ENCODE measurements around the gene SMC6. TPM values are rescaled to one million over a fixed set of nuclear protein-coding genes. Genes with fewer than 3 reads are reported as not detected.
A peak's percentile ranks its signal among the peaks of the same experiment; 100 is the strongest.

The SMC6 gene, protein sequence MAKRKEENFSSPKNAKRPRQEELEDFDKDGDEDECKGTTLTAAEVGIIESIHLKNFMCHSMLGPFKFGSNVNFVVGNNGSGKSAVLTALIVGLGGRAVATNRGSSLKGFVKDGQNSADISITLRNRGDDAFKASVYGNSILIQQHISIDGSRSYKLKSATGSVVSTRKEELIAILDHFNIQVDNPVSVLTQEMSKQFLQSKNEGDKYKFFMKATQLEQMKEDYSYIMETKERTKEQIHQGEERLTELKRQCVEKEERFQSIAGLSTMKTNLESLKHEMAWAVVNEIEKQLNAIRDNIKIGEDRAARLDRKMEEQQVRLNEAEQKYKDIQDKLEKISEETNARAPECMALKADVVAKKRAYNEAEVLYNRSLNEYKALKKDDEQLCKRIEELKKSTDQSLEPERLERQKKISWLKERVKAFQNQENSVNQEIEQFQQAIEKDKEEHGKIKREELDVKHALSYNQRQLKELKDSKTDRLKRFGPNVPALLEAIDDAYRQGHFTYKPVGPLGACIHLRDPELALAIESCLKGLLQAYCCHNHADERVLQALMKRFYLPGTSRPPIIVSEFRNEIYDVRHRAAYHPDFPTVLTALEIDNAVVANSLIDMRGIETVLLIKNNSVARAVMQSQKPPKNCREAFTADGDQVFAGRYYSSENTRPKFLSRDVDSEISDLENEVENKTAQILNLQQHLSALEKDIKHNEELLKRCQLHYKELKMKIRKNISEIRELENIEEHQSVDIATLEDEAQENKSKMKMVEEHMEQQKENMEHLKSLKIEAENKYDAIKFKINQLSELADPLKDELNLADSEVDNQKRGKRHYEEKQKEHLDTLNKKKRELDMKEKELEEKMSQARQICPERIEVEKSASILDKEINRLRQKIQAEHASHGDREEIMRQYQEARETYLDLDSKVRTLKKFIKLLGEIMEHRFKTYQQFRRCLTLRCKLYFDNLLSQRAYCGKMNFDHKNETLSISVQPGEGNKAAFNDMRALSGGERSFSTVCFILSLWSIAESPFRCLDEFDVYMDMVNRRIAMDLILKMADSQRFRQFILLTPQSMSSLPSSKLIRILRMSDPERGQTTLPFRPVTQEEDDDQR
- 10 to 100 TPM in 2 of 4 donors, 1 to 10 TPM in 2; 8.8 to 22.6 (median 10.5) TPM for polyA plus RNA-seq
- long read RNA-seq, donor 1: 0 reads
- long read RNA-seq, donor 2, full-length matches to known transcripts: 1 of 1 reads
- long read RNA-seq, donor 2, partial matches to known transcripts: 0 of 1 reads
- long read RNA-seq, donor 2, other reads (novel, unspliced or antisense): 0 of 1 reads
- long read RNA-seq, donor 3, partial matches to known transcripts: 0 of 1 reads
- long read RNA-seq, donor 3, other reads (novel, unspliced or antisense): 0 of 1 reads
- long read RNA-seq, donor 4: 0 reads
- long read RNA-seq, donor 5: 0 reads
- long read RNA-seq, donor 6: 0 reads
- long read RNA-seq, donor 7: 0 reads
- long read RNA-seq, donor 8: 0 reads
- long read RNA-seq, donor 9: 0 reads
- long read RNA-seq, donor 10: 0 reads

DNA sequence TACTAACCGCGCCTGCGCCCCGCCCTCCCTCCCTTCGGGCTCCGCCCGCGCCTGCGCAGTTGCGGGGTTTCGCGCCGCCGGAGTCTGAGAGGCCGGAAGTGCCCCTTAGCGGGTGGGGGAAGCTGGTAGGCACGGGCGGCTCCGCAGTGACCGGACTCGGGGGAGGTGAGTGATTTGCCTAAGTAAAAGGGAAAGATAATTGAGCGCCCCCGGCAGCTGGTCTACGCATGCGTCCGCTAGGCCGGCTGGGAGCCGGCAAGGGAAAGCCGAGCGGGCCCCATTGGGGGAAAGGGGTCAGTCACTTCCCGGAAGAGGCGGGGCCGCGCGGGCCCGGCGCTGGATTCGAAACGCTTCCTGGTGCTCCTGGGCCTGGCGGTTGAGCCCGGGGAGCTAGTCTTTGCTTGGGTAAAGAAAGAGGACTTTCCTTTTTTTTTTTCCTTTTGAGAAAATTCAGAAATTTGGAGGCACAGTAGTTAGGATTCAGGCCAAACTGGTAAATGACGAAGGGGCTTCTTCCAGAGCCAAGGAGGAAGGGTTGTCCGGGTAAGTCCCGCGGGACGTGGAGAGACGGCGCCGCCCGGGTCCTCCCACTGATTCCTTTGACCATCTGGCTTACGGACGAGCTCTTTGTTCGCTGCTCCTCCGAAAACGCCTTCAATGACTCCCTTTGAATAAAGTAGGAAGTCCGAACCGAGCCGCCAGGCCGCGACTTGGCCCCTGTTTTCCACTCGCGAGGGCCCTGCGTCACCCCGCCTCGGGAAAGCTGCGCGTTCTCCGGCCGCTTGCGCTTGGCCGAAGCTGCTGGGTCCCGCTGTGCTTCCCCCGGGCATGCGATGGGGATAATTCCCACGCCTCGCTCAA lies at the start of gene SMC6, which contains the start of gene GEN1:
SMC6 (minus strand) TSS at position 8 of the 861 bp plus-strand sequence. CDS start 7,864 bp downstream, outside the sequence.
GEN1 (plus strand) TSS at position 336 of the 861 bp plus-strand sequence. CDS start 5,806 bp downstream, outside the sequence.
- no peaks in the 10 kb centered on the region for H3K9me3 ChIP-seq (ENCODE audit: control insufficient read depth in 2 of 2, insufficient read depth in 1 of 2, low read depth in 1 of 2, low read length in 1 of 2)
- H3K27me3 ChIP-seq (ENCODE audit: control insufficient read depth in 3 of 3, insufficient read depth in 3 of 3, low read length in 3 of 3): no peaks in the 10 kb centered on the region
- H3K4me1 ChIP-seq (ENCODE audit: control insufficient read depth in 3 of 3, insufficient read depth in 2 of 3, low read depth in 1 of 3, low read length in 2 of 3): peaks cover 0 to 10% (median 0%) of the 10 kb centered on the region in 3 donors
- peak within 1 kb of the TSS; percentile 84 to 99 (median 96) for H3K4me3 ChIP-seq (ENCODE audit: low read depth in 1 of 3, low read length in 3 of 3)
- 0 to 1% (median 0%) methylated on average over 66 to 76 of the region's 76 CpGs for WGBS, 3 donors
- peak; percentile 89 to 96 for DNase-seq
- peak within 1 kb of the TSS; percentile 79 to 100 (median 99) for H3K27ac ChIP-seq (ENCODE audit: low read depth in 1 of 3, low read length in 2 of 3)
- H3K36me3 ChIP-seq (ENCODE audit: control insufficient read depth in 3 of 3, insufficient read depth in 2 of 3, low read depth in 1 of 3, low read length in 3 of 3): no peaks in the 10 kb centered on the region
- no peak for FAIRE-seq

DNA sequence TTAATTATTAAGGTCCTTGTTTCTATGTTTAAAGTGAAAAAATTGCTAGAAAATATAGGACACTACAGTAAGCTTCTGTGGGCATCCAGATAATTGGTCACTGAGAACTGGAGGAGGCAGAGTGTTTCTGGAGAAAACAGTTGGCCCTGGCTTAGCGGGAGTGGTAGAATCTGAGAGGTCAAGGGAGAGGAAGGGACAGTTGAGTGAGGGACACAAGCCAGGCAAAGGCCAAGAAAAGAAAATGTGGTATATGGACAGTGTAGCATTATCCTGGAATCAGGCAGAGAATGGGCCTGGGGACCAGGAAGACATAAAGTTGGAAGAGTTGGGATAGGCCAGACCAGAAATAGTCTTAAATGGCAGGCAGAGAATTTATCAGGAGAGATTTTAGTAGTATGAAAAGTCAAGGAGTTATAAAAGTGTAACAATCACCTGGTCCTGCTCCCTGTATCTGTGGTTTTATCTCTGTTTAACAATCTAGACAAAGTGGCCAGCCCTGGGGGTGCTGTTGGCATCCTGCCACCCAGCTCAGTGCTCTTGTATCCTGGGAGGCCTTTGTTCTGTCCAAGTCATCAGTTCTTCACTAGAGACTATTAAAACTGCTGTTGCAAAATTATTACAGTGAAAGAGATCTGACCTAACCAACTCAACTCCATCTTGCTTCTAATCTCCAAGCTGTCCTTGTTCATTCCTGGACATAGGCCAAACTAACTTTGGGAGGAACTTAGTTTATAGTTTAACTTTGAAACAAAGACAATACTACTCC lies 47.3 kb upstream of the SMC6 start:
- no peak overlapping the region for H3K27ac ChIP-seq (ENCODE audit: low read depth in 1 of 3, low read length in 2 of 3)
- no peaks in the 10 kb centered on the region for H3K9me3 ChIP-seq (ENCODE audit: control insufficient read depth in 2 of 2, insufficient read depth in 1 of 2, low read depth in 1 of 2, low read length in 1 of 2)
- peak in 1 of 2 donors; percentile 29 for DNase-seq
- no peaks in the 10 kb centered on the region for H3K36me3 ChIP-seq (ENCODE audit: control insufficient read depth in 3 of 3, insufficient read depth in 2 of 3, low read depth in 1 of 3, low read length in 3 of 3)
- H3K27me3 ChIP-seq (ENCODE audit: control insufficient read depth in 3 of 3, insufficient read depth in 3 of 3, low read length in 3 of 3): peaks cover 0 to 7% (median 0%) of the 10 kb centered on the region in 3 donors
- FAIRE-seq: no peak
- H3K4me3 ChIP-seq (ENCODE audit: low read depth in 1 of 3, low read length in 3 of 3): no peak overlapping the region
- 96 to 100% (median 100%) methylated on average over 1 of the region's 1 CpG for WGBS, 3 donors
- H3K4me1 ChIP-seq (ENCODE audit: control insufficient read depth in 3 of 3, insufficient read depth in 2 of 3, low read depth in 1 of 3, low read length in 2 of 3): no peaks in the 10 kb centered on the region

DNA sequence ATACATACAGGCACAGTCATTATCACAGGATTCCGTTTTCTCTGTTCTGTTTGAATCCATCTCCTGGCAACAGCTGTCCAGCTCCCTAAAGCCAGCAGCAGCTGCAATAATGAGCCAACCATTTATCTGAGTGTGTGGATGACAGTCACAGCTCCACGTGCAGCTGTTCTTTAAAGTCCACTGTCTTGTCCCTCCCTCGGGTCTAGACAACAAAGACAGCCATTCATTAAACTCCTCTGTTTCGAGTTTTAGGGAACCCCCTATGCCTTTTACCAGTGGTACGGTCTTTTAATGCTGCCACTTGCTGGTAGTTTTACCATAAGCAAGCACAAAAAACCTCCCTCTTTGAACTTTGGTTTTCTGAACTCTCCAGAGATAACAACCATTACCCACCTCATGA lies 46.6 kb upstream of the SMC6 start:
- Histone ChIP-seq H3K27me3 (ENCODE audit: control insufficient read depth in 3 of 3, insufficient read depth in 3 of 3, low read length in 3 of 3) (peaks cover 0 to 7% (median 0%) of the 10 kb centered on the region in 3 donors), H3K27ac (ENCODE audit: low read depth in 1 of 3, low read length in 2 of 3) (no peak overlapping the region), H3K36me3 (ENCODE audit: control insufficient read depth in 3 of 3, insufficient read depth in 2 of 3, low read depth in 1 of 3, low read length in 3 of 3) (no peaks in the 10 kb centered on the region), H3K9me3 (ENCODE audit: control insufficient read depth in 2 of 2, insufficient read depth in 1 of 2, low read depth in 1 of 2, low read length in 1 of 2) (no peaks in the 10 kb centered on the region), H3K4me1 (ENCODE audit: control insufficient read depth in 3 of 3, insufficient read depth in 2 of 3, low read depth in 1 of 3, low read length in 2 of 3) (no peaks in the 10 kb centered on the region), H3K4me3 (ENCODE audit: low read depth in 1 of 3, low read length in 3 of 3) (no peak overlapping the region)
- WGBS, 3 donors: 46 to 60% (median 50%) methylated on average over 5 of the region's 5 CpGs
- DNase-seq (peak in 1 of 2 donors; percentile 12), FAIRE-seq (no peak)

DNA sequence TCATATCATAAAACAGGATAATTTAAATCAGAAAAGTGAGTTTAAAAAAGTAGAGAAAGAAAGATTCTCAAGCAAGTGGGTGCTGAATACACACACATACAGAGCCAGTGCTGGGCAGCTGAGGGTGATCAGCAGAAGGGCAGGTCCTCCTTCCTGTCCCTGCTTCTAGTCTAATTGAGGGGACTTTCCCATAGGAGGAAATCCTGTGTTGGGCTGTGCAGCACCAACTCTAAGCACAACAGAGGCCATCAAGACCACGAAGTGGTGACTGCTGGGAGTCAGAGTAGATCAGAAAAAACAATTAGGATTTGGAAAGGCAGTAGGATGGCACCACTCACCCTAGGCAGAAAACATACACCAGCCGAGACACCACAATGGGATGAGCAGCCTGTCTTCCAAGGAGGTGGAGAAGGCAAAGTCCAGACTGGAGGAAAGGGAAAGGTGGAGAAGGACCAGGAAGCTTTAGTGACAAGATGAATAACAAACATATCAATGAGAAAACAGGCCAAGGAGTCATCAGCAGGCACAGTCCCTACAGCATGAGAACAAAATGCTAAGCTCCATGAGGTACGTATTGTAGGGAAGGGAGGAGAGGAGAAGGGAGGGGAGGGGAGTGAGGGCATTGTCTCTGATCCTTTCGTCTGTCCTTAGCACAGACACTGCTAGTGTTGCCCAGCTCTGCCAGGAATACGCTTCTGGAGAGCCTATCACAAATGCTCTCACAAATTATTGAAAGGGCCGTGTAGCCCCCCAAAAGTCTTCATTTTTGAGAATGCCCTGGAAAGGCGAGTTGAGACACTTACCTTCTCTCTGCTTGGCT lies 45.9 kb upstream of the SMC6 start:
- 59 to 66% (median 61%) methylated on average over 7 of the region's 7 CpGs for WGBS, 3 donors
- H3K36me3 ChIP-seq (ENCODE audit: control insufficient read depth in 3 of 3, insufficient read depth in 2 of 3, low read depth in 1 of 3, low read length in 3 of 3): no peaks in the 10 kb centered on the region
- FAIRE-seq (no peak), DNase-seq (no peak)
- no peaks in the 10 kb centered on the region for H3K4me1 ChIP-seq (ENCODE audit: control insufficient read depth in 3 of 3, insufficient read depth in 2 of 3, low read depth in 1 of 3, low read length in 2 of 3)
- peaks cover 0 to 7% (median 0%) of the 10 kb centered on the region in 3 donors for H3K27me3 ChIP-seq (ENCODE audit: control insufficient read depth in 3 of 3, insufficient read depth in 3 of 3, low read length in 3 of 3)
- H3K9me3 ChIP-seq (ENCODE audit: control insufficient read depth in 2 of 2, insufficient read depth in 1 of 2, low read depth in 1 of 2, low read length in 1 of 2): no peaks in the 10 kb centered on the region
- H3K4me3 ChIP-seq (ENCODE audit: low read depth in 1 of 3, low read length in 3 of 3): no peak overlapping the region
- H3K27ac ChIP-seq (ENCODE audit: low read depth in 1 of 3, low read length in 2 of 3): no peak overlapping the region

DNA sequence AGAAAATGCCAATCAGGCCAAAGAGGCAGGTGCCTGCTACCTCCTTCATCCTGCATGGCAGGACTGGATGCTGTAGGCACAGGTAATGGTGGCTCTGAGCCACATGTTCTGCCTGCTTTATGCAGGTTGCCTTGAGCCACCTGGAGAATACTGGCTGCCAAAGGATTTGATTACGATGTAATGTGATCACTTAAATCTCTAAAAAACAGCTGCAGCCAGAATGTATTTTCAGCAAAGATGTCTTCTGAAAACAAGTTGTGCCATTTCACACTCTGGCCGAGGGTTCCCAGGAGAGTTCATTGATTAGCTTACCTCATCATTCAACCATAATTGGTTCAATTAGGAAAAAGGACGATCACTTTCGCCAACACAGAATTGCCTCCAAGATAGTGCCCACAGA lies 44.7 kb upstream of the SMC6 start:
- Histone ChIP-seq H3K27ac (ENCODE audit: low read depth in 1 of 3, low read length in 2 of 3) (no peak overlapping the region), H3K27me3 (ENCODE audit: control insufficient read depth in 3 of 3, insufficient read depth in 3 of 3, low read length in 3 of 3) (peaks cover 0 to 4% (median 0%) of the 10 kb centered on the region in 3 donors), H3K36me3 (ENCODE audit: control insufficient read depth in 3 of 3, insufficient read depth in 2 of 3, low read depth in 1 of 3, low read length in 3 of 3) (no peaks in the 10 kb centered on the region), H3K4me1 (ENCODE audit: control insufficient read depth in 3 of 3, insufficient read depth in 2 of 3, low read depth in 1 of 3, low read length in 2 of 3) (no peaks in the 10 kb centered on the region), H3K4me3 (ENCODE audit: low read depth in 1 of 3, low read length in 3 of 3) (no peak overlapping the region), H3K9me3 (ENCODE audit: control insufficient read depth in 2 of 2, insufficient read depth in 1 of 2, low read depth in 1 of 2, low read length in 1 of 2) (no peaks in the 10 kb centered on the region)
- no peak for DNase-seq
- 77 to 89% (median 79%) methylated on average over 4 of the region's 4 CpGs for WGBS, 3 donors
- FAIRE-seq: no peak

DNA sequence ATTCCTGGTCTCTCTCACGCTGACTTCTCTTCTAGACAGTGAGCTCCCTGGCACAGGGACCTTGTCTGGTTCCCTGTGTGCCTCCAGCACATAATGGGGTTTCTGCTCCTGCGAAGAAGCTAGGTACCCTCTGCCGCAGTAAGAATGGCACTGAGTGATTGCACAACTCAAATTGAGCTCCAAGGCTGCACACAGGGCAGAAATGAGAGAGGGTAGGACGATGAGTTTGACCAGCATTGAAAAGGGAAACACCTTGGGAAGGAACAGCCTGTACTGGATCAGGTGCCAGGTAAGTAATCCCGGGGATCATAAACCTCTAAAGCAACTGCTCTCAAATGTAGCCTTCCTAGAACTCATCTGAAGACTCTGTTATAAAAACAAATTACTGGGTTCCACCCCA lies 41.7 kb upstream of the SMC6 start:
- peaks cover 0 to 4% (median 0%) of the 10 kb centered on the region in 3 donors for H3K27me3 ChIP-seq (ENCODE audit: control insufficient read depth in 3 of 3, insufficient read depth in 3 of 3, low read length in 3 of 3)

More for the DNA sequence above, 41.7 kb upstream of the SMC6 start:
- FAIRE-seq (no peak), DNase-seq (no peak)
- WGBS, 3 donors: 68 to 85% (median 73%) methylated on average over 5 of the region's 5 CpGs
- H3K36me3 ChIP-seq (ENCODE audit: control insufficient read depth in 3 of 3, insufficient read depth in 2 of 3, low read depth in 1 of 3, low read length in 3 of 3): no peaks in the 10 kb centered on the region
- H3K27ac ChIP-seq (ENCODE audit: low read depth in 1 of 3, low read length in 2 of 3): no peak overlapping the region
- H3K9me3 ChIP-seq (ENCODE audit: control insufficient read depth in 2 of 2, insufficient read depth in 1 of 2, low read depth in 1 of 2, low read length in 1 of 2): no peaks in the 10 kb centered on the region
- no peak overlapping the region for H3K4me3 ChIP-seq (ENCODE audit: low read depth in 1 of 3, low read length in 3 of 3)
- H3K4me1 ChIP-seq (ENCODE audit: control insufficient read depth in 3 of 3, insufficient read depth in 2 of 3, low read depth in 1 of 3, low read length in 2 of 3): no peaks in the 10 kb centered on the region
